ENCODE measurements around the gene PTGR1.
"Not testable (repeated sequence)": the region's sequence is repeated elsewhere in the genome, so short reads cannot be mapped to it uniquely, and the experiment has no call there.

Gene PTGR1

GRCh38 chr9:111582888-111583287, 16.6 kb downstream of the PTGR1 start:
- Histone ChIP-seq H3K9me3 (ENCODE audit: insufficient read depth, low read length) (no peaks in the 10 kb centered on the region), H3K9ac (ENCODE audit: low read length) (no peak overlapping the region), H3K27me3 (ENCODE audit: low read depth, low read length) (no peaks in the 10 kb centered on the region), H2AFZ (ENCODE audit: low read depth, low read length) (no peak overlapping the region), H4K20me1 (ENCODE audit: insufficient read depth, low read length) (no peaks in the 10 kb centered on the region), H3K4me2 (ENCODE audit: low read length) (no peak overlapping the region), H3K27ac (ENCODE audit: low read length) (no peak overlapping the region), H3K36me3 (replicated peaks; ENCODE audit: low read depth, low read length) (no peaks in the 10 kb centered on the region), H3K4me1 (ENCODE audit: low read length) (no peaks in the 10 kb centered on the region), H3K4me3 (ENCODE audit: low read length) (no peak overlapping the region), H3K79me2 (ENCODE audit: low read length) (no peaks in the 10 kb centered on the region)
- TF ChIP-seq EZH2phosphoT487 (IDR thresholded peaks at IDR 0.05; ENCODE audit: low read depth) = no peak
- no peak for TF ChIP-seq CTCF (IDR thresholded peaks at IDR 0.05; ENCODE audit: low read depth, low read length)

DNA sequence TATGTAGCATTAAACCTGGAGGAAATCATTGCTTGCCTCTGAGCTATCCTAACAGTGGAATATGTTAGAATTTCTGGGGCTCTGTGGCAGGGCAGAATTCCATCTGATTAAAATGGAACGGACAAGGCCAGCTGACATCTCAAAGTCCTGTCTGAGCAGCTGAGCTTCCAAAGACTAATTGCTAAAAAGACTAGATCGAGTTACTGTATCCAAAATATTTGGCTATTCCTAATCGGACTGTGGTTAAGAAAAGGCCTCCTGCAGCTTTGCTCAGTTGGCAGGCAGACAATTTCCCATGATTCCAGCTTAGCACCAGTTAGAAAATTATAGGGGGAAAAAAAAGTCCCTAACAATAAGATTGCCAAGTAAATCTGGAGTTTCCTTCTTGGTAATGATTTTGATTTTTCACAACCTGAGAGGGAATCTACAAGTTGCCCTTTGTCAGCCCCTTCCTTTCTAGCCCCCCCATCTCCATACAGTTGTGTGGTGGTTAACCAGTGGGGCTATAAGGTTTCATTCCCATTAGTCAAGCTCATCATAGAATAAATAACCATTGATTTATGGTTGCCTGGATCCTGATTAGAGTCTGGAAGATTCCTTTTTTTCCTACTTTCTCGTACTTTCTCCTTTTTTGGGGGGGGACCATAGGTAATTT, 26.4 kb downstream of the PTGR1 start:
- H3K79me2 ChIP-seq (ENCODE audit: low read length) = no peaks in the 10 kb centered on the region
- no peak for TF ChIP-seq EZH2phosphoT487 (IDR thresholded peaks at IDR 0.05; ENCODE audit: low read depth)
- no peak for TF ChIP-seq CTCF (IDR thresholded peaks at IDR 0.05; ENCODE audit: low read depth, low read length)
- no peak overlapping the region for H3K4me3 ChIP-seq (ENCODE audit: low read length)
- H3K9me3 ChIP-seq (ENCODE audit: insufficient read depth, low read length) = peaks cover 6% of the 10 kb centered on the region; the same call in 1 of the 2 replicates
- no peaks in the 10 kb centered on the region for H3K36me3 ChIP-seq (replicated peaks; ENCODE audit: low read depth, low read length)
- H3K9ac ChIP-seq (ENCODE audit: low read length) = no peak overlapping the region
- no peaks in the 10 kb centered on the region for H3K27me3 ChIP-seq (ENCODE audit: low read depth, low read length)
- no peaks in the 10 kb centered on the region for H3K4me1 ChIP-seq (ENCODE audit: low read length)
- H2AFZ ChIP-seq (ENCODE audit: low read depth, low read length) = no peak overlapping the region
- no peak overlapping the region for H3K4me2 ChIP-seq (ENCODE audit: low read length)
- H4K20me1 ChIP-seq (ENCODE audit: insufficient read depth, low read length) = no peaks in the 10 kb centered on the region
- H3K27ac ChIP-seq (ENCODE audit: low read length) = no peak overlapping the region

DNA sequence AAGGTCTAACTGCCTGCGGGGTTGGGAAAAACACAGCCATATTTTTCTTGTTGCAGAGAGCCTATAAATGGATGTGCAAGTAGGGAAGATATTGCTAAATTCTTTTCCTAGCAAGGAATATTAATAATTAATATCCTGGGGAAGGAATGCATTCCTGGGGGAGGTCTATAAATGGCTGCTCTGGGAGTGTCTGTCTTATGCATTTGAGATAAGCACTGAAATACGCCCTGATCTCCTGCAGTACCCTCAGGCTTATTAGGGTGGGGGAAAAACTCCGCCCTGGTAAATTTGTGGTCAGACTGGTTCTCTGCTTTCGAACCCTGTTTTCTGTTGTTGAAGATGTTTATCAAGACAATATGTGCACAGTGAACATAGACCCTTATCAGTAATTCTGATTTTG, 31.3 kb downstream of the PTGR1 start:
- not testable (repeated sequence) for H3K36me3 ChIP-seq (replicated peaks; ENCODE audit: low read depth, low read length); H4K20me1 ChIP-seq (ENCODE audit: insufficient read depth, low read length); H3K4me3 ChIP-seq (ENCODE audit: low read length); H3K9ac ChIP-seq (ENCODE audit: low read length); H3K4me2 ChIP-seq (ENCODE audit: low read length); H3K27ac ChIP-seq (ENCODE audit: low read length); H3K9me3 ChIP-seq (ENCODE audit: insufficient read depth, low read length); H3K27me3 ChIP-seq (ENCODE audit: low read depth, low read length); H3K79me2 ChIP-seq (ENCODE audit: low read length); H3K4me1 ChIP-seq (ENCODE audit: low read length); H2AFZ ChIP-seq (ENCODE audit: low read depth, low read length)

- Histone ChIP-seq H3K36me3 (replicated peaks; ENCODE audit: low read depth, low read length) (no peaks in the 10 kb centered on the region), H3K4me2 (ENCODE audit: low read length) (no peak overlapping the region), H3K9me3 (ENCODE audit: insufficient read depth, low read length) (peaks cover 6% of the 10 kb centered on the region; the same call in 1 of the 2 replicates), H2AFZ (ENCODE audit: low read depth, low read length) (no peak overlapping the region), H3K4me1 (ENCODE audit: low read length) (no peaks in the 10 kb centered on the region), H3K4me3 (ENCODE audit: low read length) (no peak overlapping the region), H3K27ac (ENCODE audit: low read length) (no peak overlapping the region), H4K20me1 (ENCODE audit: insufficient read depth, low read length) (no peaks in the 10 kb centered on the region), H3K79me2 (ENCODE audit: low read length) (no peaks in the 10 kb centered on the region), H3K27me3 (ENCODE audit: low read depth, low read length) (no peaks in the 10 kb centered on the region), H3K9ac (ENCODE audit: low read length) (no peak overlapping the region)
- TF ChIP-seq CTCF (IDR thresholded peaks at IDR 0.05; ENCODE audit: low read depth, low read length) = no peak
- no peak for TF ChIP-seq EZH2phosphoT487 (IDR thresholded peaks at IDR 0.05; ENCODE audit: low read depth)
Measured at GRCh38 chr9:111566234-111566633, 33.2 kb downstream of the PTGR1 start.

Measured in OCI-LY3 (cell line).